HG02623 (cell line): Measurements from ENCODE around the gene HOXC12.

Experiments
- ATAC-seq: cut with Tn5 transposase; IDR thresholded peaks from one replicate; pipeline ENCODE4 v1.9.1; 2021; ENCODE audit warnings: moderate library complexity; ENCODE audit not compliant: unreplicated experiment

The HOXC12 gene

DNA sequence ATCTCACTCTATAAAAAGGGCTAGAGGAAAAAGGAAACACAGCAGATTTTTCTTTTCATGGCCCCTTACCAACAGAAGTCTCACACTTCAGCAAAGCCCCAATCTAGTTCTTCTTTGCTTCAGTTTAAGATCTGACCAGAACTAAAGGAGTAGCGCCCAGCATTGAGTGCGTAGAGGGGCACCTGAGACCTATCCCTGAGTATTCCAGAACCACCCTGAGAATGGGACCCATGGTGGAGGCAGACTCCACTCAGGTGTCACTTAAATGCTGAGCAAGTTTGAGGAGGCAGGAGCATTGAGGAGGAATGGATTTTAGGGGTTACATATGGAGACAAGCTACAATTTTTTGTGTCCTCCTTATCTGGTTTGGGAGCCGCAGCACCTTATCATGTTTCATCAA is 16.4 kb downstream of the HOXC12 start:
- ATAC-seq, result no peak

DNA sequence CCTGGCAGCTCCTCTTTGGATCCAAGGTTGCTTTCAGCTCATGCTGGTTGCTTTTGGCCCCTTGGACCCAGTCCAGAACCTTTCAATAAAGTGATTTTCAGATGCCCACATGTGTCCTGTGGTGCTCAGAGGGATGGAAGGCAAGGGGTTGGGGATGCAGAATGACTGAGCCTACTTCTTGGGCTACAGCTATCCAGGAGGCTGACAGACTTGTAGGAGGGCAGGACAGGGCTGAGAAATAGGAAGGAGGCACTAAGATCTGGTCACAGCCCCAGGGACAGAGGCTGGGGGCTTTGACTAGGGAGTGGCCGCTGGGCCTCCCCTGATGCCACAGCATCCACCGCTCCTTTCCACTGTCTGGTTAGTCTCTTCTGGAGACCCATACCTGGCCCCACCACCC is 17.0 kb downstream of the HOXC12 start:
- ATAC-seq, result no peak

DNA sequence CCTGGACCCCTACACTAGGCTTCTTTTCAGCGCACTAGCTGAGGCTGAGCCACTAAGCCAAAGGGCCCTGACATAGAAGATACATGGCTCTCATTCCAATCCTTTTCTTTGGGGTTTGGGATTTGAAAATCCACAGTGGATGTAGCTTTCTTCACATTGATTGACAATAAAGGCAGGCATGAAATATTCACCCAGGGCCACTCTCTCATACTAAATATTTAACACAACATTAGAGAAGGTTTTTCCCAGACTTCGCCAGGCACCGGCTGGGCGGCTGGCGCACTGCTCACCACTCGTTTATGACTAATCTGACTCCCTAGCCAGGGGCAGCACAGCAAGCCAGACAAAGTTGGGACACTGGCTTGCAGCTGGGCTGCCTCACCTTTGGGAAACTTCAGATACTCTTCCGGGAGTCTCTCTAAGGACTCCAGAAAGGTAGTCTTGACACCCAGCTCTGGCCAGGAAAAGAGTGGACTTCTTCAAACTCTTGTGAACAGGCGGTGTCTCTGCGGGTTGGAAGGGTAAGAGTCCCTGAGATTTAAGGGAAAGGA is 17.5 kb downstream of the HOXC12 start:
- ATAC-seq, result no peak

DNA sequence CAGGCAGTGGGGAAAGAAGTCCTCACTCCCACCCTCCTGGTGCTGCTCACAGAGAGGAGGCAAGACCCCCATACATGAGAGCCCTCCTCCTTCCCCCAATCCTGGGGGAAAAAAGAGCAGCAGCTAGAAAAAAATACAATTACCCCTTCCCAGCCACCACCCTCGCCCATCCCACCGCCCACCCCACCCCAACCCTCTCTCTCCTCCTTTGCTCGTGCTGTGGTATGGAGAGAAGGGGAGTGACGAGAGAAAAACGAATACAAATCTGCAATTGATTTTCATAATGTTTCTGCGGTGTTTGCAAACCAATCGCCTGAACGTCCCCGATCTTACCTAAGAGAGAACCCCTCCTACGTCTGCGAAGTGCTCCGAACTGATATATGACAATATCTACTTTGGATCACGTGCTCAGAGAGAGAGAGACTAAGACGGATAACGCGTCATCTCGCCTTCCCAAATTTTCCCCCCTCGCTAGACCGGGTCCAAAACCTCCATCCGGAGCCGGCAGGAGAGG is 18.1 kb downstream of the HOXC12 start, which contains the start of gene HOXC11:
TSS of gene HOXC11 (plus strand) at position 405 of the 514 bp plus-strand sequence. CDS start 116 bp downstream, outside the sequence.
- ATAC-seq, result no peak

DNA sequence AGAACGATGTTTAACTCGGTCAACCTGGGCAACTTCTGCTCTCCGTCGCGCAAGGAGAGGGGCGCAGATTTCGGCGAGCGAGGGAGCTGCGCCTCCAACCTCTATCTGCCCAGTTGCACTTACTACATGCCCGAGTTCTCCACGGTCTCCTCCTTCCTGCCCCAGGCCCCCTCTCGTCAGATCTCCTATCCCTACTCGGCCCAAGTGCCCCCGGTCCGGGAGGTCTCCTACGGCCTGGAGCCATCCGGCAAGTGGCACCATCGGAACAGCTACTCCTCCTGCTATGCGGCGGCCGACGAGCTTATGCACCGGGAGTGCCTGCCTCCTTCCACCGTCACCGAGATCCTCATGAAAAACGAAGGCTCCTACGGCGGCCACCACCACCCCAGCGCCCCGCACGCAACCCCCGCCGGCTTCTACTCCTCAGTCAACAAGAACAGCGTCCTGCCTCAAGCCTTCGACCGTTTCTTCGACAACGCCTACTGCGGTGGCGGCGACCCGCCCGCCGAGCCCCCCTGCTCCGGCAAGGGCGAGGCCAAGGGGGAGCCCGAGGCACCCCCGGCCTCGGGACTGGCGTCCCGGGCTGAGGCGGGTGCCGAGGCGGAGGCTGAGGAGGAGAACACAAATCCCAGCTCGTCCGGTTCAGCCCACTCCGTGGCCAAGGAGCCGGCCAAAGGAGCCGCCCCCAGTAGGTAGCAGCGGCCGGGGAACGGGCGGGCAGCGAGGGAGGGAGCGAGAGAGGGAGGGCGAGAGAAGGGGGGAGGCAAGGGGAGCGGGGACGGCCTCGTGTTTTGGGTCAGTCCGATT is 18.7 kb downstream of the HOXC12 start:
- no peak for ATAC-seq

DNA sequence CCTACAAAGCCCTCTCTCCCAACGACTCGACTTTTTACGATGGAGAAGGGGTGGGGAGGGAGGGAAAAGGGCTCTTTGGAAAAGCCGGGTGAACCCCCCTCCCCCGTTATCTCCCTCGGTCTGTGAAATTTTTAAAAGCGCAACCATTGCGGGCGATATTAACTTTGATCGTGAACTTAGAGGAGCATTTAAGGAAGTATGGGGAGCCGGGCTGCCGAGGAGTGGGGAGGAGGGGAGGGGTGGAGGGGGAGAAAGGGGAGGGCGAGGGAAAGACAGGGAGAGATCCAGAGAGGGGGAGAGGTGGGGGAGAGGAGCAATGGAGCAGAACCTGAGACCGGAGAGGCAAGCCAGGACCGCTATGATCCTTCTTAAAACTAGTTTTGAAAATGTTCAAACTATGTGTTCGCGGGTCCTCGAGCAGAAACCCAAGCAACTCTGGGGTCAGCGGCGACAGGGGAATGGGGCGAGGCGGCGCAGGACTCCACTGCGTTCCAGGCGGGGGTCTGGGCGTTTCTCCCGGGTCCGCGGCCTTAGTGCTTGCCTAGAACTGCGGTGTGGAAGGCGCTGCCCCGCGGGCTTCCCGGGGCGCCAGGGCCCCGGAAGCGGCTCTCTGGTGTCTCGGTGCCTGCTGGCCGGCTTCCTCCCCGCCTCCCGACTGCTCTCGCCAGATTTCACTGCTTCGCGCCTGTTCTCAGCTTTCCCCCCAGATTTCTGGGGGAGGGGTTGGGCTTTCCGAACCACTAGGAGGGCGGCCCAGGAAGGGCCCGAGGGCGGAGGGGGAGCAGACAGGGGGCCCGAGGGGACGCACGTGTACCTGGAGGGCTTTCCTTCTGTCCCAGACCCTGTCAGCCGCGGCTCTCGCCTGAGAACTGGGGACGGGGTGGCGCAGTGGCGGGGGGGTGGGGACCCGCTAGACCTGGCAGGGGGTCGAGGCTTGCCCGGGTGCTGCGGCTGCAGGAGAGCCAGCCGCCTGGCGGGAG is 19.7 kb downstream of the HOXC12 start, which contains the start of gene HOTAIR:
TSS of gene HOTAIR (minus strand) at position 871 of the 980 bp plus-strand sequence.
- ATAC-seq, result no peak

DNA sequence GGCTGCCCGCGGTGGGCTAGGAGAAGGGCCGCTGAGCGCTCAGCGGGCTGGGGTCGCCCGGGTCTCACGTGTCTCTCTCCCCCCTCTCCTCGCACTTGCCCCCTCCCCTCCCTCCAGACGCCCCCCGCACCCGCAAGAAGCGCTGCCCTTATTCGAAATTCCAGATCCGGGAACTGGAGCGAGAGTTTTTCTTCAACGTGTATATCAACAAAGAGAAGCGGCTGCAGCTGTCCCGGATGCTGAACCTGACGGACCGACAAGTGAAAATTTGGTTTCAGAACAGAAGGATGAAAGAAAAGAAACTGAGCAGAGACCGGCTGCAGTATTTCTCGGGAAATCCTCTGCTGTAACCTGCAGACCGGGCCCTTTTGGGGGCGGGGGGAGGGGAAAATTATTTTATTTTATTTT is 20.4 kb downstream of the HOXC12 start:
- ATAC-seq, result no peak

DNA sequence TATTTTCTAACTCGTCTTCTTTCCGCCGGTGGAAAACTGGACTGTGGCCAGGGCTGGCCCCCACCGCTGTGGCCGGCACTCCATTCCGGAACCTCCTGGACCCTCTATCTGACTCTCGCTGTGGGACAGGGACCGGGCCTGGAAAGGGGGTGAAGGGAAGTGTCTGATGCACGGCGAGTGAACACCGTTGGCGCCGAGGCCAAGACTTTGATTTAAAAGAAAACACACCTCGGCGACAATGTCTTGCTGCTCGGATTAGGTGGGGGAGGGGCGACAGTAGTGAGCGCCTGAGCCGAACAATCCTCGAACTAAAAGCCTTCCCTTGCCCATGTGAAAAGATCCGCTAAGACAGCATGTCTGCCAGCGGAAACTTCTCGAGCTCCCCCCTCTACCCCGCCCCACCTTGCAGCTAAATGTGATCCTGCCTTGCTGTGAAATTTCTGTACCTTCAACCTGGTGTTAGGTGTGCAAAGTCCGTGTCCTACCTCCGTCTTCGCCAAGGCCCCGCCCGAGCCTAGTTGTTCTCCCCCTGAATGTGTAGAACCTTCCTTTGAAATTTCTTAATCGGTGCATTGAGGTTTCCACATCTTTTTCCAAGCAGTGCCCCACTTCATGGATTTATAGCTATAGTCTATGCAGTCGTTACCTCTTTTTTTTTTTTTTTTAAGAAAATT is 20.9 kb downstream of the HOXC12 start:
- no peak for ATAC-seq

DNA sequence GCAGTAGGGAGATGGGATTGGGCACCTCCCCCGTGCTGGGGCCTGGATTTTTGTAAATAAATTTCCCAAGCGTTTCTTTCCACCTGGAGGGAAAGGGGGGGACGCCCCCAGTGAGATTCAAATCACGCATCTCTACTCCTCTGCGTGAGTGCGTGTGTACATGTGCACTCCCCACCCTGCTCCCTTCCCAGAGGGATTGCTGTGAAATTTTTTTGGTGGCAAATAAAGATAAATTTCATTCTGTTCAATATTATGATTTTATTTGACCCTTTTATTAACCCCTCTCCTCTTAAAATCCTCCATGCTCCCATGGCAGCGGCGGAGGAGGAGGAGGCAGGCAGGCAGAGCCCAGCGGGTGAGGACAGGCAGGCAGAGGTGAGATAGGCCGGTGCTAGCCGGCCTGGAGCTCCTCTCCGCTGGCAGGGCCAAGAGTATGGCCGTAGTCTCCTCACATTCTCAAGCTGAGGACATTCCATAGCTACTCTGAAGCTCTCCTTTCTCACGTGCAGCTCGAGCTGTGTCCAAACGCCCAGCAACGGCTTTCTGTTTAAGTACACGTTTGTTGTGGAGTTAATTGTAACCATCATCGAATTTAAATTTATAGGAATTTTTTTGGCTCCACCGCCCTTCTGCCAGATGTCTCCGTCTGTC is 21.6 kb downstream of the HOXC12 start:
- no peak for ATAC-seq

DNA sequence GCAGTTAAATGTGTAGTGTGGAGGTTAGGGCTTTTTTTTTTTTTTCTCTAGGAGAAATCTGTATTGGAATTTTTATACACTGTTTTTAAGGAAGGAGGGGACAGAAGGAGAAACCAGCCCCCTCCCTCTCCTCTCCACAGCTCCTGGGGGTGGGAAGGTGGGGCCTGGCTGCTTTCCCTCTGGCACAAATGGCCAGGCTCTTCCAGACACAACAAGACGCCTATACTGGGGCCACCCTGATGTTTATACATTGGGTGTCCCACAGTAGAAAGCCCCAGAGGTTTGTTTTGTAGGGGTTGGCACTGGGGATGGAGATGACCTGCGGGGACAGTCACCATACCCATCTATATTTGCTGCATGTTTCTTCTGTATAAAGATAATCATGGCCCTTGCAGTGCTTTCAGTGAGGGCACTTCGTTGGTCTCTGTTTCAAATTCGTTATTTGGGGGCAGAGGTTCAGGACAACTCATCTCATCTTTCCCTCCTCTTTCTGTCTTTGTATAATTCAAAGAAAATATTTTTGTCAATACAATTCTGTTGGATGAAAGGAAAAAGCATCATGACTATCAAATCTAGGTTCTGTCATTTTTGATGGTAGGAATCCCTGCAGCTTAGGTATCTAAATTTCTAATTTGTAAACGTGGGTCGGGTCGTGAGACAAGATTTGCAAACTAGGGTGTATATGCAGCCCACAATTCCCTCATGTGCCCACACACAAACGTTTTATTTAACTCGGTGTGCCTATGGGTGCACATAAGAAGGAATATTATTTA is 22.3 kb downstream of the HOXC12 start:
- no peak for ATAC-seq

DNA sequence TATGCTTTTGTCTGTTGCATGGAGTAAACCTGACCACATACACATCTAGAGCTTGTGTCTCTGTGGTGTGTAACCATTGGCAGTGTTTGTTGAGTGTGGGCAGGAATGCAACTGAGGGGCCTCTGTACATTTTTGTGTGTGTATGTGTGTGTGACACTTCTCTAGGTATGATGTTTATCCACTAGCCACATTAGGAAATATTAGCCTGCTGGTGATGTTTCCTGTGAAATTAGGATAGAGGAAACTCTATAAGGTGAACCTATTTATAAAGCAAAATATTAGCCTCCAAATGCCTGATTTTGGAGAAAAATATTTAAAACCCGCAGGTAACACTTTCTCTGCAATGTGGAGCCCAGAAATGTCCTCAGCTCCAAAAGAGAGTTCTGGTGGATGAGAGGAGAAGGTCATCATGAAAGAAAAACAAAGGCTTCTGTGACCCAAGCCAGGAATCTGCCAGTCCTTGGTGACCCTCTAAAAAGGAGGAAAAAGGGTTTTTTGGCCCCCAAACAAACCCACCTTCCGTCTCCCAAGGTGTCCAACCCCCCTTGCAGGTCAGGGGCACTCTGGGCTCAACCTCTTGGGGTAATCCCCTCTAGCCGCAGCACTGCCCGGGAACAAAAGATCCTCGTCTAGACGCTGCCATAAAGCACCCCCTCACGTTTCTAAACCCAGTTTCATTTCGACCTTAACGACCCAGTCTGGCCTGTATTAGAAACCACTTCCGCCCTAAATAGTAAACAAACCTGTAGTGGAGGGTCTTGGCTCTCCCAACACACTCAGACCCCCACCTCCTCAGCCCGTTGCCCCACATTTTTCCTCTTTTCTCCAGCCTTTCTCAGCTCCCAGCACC is 23.1 kb downstream of the HOXC12 start:
- ATAC-seq, result no peak

DNA sequence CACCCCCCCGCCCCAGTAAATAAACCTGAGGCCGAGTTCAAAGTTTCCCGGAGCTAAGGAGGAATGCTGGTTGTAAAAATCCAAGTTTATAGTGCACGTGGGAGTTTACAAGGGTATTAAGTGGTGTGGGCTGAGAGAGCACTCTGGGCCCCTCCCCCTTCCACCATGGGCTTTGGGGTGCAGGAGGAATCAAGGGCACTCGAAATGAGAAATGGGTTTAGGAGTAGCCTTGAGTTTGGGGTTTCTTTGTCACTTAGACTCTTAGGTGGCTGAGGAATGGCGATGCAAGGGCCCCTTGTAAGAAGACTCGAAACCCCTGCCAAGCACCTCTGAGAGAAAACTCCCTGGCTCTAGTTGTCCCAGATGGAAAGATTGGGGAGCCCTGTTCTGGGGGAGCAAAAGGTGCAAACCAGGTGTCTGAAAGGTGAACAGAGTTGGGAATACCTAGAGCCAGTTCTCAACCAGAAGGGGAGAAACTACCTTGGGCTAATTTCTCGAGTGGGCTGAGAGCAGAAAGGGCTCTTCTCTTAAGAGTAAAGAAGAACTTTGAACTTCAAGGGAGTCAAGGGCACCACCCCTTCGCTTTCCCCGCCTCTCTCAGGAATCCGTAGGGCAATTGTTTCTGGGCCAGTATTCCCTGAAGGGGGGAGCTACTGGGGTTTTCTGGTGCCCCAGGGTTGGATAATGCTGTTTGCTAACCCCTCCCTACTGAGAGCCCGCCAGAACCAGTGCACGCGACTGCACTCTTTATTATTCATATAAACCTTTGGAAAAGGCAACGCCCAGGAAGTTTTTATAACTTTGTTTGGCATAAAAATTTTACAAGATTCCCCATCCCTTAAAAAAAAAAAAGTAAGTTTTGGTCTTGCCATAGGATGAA is 24.0 kb downstream of the HOXC12 start:
- ATAC-seq, result no peak

DNA sequence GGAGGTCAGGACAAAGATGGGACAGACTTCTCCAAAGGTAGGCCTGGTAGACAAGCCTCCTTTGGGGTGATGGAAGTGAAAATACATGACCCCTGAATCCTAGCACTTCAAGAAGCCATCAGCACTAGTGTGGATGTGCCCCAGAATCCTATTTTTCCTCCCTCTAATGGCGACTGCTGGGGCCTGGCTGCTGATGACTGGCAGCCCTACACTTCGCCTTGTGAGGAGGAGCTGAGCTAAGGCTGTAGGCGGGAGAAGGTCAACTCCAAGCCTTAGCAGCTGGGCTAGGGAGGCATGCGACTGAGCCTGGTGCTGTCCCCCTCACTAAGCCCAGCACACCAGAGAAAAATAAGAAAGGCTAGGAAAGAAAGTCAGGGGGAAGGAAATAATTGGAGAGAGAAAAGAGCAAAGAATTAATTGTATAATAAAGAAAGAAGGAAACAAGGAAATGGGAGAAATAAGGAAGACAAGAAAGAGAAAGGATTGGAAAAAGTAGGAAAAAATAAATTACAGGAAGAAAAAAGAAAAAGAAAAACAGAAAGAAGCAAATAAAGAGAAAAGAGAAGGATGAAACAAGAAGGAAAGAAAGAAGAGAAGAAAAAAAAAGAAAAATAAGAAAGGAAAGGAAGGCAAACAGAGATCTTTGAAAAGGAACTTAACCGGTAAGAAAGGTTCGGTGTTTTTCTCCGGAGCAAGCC is 25.6 kb downstream of the HOXC12 start:
- no peak for ATAC-seq

DNA sequence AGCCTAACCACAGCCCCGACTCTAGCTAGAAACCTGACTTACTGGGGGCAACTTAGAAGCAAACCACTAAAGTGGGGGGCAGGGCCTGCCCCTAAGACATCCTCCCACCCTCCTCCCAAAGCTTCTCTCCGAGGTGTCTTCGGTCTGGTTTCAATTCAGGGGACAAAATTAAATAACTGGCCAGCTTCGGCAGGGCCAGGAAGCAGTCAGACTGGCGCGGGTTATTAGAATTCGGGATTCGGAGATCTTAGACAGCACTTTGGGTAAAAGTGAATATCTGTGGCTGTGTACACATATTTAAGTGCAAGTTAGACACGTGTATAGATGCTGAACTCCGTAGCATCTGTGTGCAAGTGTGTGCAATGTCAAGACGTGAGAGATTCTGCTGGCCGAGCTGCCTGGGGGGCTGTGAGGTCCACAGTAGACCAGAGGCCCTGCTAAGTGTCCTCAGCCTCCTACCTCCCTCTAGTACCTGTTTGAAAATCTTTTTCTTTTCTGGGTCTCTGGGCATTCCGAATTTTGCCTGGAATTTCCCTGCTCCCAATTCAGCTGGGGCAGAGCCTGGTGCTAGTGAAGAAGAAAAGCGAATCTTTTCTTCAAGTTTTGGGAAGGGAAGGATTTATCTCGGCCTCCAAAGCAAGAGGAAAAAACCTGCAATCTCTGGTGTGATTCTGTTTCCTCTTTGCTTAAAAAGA is 26.2 kb downstream of the HOXC12 start:
- ATAC-seq, result no peak

DNA sequence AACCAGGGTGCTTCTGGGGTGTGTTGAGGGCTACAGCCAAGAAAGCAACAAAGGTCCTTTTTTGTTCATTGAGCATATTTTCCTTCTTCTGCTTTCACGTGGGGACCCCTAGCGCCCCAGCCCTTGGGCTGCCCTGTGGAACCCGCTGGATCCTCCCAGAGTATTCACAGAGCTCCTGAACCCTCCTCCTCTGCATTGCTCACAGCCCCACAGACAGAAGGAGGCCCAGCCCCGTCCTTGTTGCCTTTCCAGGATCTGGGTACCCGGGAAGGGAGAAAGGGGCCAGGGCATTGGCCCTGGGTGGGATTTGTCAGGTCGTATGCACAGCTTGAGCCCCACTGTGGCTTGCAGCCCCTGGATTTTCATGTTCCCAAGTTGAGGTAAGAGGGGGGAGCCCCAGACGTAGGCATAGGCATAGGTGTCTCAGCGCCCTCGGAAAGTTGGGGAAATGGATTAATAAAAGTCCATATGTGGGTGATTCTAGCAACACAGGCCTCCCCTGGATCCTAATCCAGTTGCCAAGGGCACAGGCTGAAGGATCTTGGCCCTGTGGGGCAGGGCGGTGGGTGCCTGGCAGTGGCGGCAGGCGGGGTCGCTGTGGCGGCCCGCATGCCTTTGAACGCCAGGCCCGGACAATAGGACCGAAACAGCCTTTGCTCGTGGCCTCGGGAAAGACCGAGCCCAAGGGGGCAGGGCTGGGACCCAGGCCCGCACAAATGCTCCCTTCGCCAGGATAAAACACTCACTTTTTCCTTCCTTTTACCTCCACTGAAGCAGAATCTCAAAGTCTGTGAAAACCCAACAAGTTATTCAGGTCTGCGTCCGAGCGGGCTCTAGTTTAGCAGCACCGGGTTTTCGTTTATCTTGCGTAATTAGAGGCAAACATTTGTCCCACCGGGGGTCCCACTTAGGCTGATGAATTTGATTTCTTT is 27.2 kb downstream of the HOXC12 start:
- ATAC-seq, result no peak
